ENCODE results near the gene MCF2L2. TPM values are rescaled to one million over a fixed set of nuclear protein-coding genes. Genes with fewer than 3 reads are reported as not detected.

Gene MCF2L2
- polyA plus RNA-seq, 3 donors from 2014 or later, result 0.06 to 0.21 TPM; not detected in 1

- Mint-ChIP-seq H3K27ac (no peak overlapping the region), H3K4me1 (no peaks in the 10 kb centered on the region), H3K36me3 (peaks cover 0 to 10% (median 5%) of the 10 kb centered on the region in 3 donors), H3K9me3 (peaks cover 0 to 6% (median 5%) of the 10 kb centered on the region in 6 donors), H3K27me3 (ENCODE audit: low read depth in 3 of 3) (peaks cover under 1 to 4% (median 3%) of the 10 kb centered on the region in 3 donors), H3K4me3 (no peak overlapping the region)
- no peak for DNase-seq
These were observed 299.7 kb downstream of the MCF2L2 start for GRCh38 chr3:183128709-183129108.

Other genes starting within 250 kb of the MCF2L2 start
- 1 to 10 TPM in 1 of 3 donors, under 1 TPM in 1, not detected in 1; 0.48 to 1.1 TPM for gene B3GNT5, start 175.4 kb downstream of the MCF2L2 start, polyA plus RNA-seq
- 1 to 10 TPM; 2.2 to 6.1 (median 3.9) TPM for gene KLHL6, start 127.1 kb upstream of the MCF2L2 start, polyA plus RNA-seq
- 10 to 100 TPM; 33.4 to 52.5 (median 49.8) TPM for gene KLHL24, start 207.0 kb upstream of the MCF2L2 start, polyA plus RNA-seq